ENCODE results near the gene KRTAP1-1.
"Not testable (repeated sequence)": the region's sequence is repeated elsewhere in the genome, so short reads cannot be mapped to it uniquely, and the experiment has no call there.

The KRTAP1-1 gene, protein sequence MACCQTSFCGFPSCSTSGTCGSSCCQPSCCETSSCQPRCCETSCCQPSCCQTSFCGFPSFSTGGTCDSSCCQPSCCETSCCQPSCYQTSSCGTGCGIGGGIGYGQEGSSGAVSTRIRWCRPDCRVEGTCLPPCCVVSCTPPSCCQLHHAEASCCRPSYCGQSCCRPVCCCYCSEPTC

DNA sequence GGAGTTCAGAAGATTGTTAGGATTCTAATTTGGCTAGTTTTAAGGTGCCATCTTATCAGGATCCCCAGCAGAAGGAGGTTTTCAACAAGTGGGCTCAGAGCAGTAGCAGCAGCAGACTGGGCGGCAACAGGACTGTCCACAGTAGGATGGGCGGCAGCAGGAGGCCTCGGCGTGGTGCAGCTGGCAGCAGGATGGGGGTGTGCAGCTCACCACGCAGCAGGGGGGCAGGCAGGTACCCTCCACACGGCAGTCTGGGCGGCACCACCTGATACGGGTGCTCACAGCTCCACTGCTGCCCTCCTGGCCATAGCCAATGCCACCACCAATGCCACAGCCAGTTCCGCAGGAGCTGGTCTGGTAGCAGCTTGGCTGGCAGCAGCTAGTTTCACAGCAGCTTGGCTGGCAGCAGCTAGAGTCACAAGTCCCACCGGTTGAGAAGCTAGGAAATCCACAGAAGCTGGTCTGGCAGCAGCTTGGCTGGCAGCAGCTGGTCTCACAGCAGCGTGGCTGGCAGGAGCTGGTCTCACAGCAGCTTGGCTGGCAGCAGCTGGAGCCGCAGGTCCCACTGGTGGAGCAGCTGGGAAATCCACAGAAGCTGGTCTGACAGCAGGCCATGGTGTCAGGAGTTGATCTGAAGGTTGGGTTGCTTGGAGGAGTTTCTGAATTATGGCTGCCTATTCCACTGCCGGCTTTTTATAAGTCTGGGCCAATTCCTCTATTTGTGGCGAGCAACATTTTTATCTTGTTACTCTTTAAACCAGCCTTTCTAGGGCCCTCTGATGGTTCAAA is at the start of gene KRTAP1-1:
Gene KRTAP1-1, minus strand, starts transcription at position 668 of the 789 bp plus-strand sequence. Its CDS starts 53 bp downstream, at position 615.
- DNase-seq (ENCODE audit: low read depth in 2 of 2) = not testable (repeated sequence)

DNA sequence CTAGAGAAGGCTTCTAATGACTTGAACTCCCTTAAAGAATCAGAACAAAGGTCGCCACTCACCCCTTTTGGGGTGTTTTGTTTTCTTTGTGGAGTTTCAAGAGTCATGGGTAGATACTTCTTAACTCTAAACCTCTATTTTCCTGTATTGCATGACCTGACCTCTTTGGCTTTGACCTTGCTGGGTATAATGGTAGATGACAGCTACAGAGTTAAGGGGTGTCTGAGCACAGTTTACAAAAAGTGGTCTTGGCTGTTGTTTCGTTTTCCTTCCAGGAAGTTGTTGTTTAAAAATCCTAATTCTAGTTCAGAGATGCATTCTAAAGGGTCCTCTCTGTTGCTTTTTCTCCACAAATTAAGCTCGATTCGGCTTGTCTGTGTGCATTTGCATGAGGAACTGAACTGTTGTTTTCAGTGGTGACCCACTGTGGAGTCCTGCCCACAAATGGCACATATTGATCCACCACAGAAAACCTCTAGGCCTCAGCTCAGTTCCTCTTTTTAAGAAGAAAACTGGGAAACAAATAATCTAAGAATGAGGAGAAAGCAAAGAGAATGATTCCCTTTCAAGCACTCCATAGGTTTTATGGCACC is 47.6 kb upstream of the KRTAP1-1 start:
- DNase-seq (ENCODE audit: low read depth in 2 of 2) = not testable (repeated sequence)

DNA sequence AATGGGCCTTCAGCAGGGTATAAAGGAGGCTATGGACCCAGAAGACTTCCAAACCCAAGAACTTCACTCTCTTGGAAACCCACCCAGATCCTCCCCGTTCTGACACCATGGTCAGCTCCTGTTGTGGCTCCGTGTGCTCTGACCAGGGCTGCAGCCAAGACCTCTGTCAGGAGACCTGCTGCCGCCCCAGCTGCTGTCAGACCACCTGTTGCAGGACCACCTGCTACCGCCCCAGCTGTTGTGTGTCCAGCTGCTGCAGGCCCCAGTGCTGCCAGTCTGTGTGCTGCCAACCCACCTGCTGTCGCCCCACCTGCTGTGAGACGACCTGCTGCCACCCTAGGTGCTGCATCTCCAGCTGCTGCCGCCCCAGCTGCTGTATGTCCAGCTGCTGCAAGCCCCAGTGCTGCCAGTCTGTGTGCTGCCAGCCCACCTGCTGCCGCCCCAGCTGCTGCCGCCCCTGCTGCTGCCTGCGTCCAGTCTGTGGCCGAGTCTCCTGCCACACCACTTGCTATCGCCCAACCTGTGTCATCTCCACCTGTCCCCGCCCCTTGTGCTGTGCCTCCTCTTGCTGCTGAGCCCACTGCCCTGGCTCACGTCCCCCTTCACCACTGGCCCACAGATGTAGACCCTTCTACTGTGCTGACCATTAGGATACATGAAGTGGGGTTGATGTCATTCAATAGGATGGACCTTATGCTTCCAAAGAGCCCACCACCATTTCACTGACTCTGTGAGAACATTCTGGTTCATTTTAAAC is 43.0 kb upstream of the KRTAP1-1 start, which contains the start of gene KRTAP4-7:
Gene KRTAP4-7, plus strand, starts transcription at position 51 of the 757 bp plus-strand sequence. Its CDS starts 57 bp downstream, at position 108.
- DNase-seq (ENCODE audit: low read depth in 2 of 2) = not testable (repeated sequence)

DNA sequence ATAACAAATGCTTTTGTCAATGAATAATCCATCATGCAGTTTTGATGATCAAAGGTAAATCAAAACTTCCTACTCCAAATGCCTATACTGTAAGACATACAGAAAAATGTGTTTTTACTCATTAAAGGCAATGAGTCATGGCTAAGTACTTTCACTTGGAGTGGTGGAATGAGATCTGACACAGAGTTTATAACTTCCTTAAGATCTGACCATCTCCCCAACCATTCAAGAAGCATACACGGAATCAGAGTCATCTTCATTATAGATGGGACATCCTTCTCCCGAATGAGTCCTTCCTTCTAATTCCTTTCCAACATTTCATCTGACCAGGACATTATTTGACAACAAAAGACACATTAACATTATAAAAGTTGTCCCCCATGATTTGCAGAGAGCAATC is 42.2 kb upstream of the KRTAP1-1 start:
- DNase-seq (ENCODE audit: low read depth in 2 of 2) = not testable (repeated sequence)

DNA sequence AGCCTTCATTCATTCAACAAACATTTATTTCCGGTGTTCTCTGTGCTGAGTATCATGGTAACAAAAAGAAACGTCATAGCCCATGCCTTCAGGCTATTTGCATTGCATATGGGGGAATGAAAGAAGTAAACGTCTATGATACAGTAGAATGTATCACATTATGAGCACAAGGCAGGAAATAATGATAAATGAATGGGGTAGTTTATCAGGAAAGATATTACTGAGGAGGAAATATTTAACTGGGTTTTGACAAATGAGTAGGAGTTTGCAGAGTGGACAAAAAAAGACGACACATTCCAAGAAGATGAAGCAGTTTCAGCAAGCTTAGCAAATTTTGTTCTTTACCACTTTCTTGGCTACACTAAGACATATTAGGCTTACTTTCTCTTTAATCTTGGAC is 41.4 kb upstream of the KRTAP1-1 start:
- no peak for DNase-seq (ENCODE audit: low read depth in 2 of 2)

DNA sequence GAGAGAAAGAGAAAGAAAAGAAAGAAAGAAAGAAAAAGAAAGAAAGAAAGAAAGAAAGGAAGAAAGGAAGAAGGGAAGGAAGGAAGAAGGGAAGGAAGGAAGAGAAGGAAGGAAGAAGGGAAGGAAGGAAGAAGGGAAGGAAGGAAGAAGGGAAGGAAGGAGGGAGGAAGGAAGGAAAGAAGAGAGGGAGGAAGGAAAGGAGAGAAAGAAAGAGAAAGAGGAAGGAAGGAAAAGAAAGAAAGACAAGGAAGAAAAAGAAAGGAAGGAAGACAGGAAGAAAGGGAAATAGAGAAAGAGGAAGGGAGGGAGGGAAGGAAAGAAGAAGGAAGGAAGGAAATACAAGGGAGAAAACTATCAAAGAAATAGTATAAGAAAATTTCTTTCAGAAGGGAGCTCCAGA is 35.5 kb upstream of the KRTAP1-1 start:
- no peak for DNase-seq (ENCODE audit: low read depth in 2 of 2)

DNA sequence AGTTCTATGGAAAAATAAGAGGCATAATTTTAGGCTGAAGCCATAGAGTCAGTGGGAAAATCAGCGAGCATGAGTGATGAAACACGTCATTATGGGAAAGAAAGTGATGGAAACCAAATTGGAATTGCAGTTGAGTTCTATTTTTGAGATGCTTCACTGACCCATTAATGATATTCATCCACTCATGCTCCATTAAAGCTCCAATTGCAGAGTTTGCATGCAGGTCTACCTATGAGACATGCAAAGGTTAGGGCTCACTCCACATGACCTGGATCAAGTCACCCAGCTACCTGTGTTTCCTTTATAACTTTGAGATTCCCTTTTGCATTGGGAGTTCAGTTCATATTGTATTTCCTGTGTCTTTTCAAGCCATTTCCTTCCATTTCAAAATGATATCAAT is 32.4 kb upstream of the KRTAP1-1 start:
- DNase-seq (ENCODE audit: low read depth in 2 of 2) = no peak

DNA sequence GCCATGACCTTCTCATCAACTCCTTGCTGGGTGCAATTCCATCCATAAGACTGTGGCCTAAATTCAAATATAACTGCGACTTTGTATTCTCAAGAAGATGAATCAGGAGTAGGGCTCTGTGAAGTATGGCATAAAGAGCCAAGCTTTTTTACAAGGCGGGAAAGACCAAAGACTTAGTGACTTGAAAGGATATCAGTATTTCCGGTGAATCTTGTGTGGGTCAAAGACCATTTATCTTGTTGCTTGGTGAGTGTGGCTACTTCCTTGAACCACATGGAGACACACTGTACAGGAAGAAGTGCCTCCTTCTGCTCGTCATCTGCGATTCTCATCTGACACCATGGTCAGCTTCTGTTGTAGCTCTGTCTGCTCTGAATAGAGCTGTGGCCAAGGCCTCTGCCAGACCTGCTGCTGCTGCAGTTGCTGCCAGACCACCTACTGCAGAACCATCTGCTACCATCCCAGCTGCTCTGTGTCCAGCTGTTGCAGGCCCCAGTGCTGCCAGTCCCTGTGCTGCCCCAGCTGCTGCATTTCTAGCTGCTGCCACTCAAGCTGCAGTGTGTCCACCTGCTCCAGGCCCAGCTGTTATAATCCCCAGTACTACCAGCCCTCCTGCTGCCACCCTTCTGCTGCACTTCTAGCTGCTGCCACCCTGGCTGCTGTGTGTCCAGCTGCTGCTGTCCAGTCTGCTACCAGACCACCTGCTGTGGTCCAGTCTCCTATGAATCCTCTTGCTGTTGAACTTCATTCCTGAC is 30.5 kb upstream of the KRTAP1-1 start:
- DNase-seq (ENCODE audit: low read depth in 2 of 2) = no peak

DNA sequence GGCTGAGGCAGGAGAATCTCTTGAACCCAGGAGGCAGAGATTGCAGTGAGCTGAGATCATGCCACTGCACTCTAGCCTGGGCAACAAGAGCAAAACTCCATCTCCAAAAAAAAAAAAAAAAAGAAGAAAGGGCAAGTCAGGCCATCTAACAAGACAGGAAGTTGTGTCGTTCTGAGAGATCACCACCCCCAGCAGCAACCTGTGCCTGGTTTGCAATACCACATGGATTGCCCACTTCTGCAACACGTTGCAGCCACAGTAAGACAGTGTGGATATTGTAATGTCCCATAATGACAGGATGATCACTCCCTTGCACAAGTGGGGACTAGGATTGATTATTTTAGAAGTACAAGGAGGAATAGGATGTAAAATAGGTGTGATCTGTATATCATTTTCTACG is 27.8 kb upstream of the KRTAP1-1 start:
- no peak for DNase-seq (ENCODE audit: low read depth in 2 of 2)

DNA sequence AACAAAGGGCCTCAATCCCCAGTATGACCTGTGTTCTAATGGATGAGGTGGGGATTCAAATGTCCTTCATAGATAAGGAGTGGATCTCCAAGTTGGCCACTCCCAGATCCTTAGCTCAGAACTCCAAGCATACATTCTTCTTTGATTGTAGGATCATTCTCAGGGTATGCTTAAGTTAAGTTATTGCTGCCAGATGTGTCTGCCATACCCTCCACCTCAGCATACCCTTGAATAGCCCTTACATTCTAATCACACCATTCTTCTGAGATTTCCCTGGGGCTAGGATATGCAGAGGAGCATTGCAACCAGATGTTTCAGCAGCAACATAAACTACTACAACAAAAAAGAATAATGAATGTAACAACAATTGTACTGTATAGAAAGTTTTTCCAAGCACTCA is 26.0 kb upstream of the KRTAP1-1 start:
- no peak for DNase-seq (ENCODE audit: low read depth in 2 of 2)

DNA sequence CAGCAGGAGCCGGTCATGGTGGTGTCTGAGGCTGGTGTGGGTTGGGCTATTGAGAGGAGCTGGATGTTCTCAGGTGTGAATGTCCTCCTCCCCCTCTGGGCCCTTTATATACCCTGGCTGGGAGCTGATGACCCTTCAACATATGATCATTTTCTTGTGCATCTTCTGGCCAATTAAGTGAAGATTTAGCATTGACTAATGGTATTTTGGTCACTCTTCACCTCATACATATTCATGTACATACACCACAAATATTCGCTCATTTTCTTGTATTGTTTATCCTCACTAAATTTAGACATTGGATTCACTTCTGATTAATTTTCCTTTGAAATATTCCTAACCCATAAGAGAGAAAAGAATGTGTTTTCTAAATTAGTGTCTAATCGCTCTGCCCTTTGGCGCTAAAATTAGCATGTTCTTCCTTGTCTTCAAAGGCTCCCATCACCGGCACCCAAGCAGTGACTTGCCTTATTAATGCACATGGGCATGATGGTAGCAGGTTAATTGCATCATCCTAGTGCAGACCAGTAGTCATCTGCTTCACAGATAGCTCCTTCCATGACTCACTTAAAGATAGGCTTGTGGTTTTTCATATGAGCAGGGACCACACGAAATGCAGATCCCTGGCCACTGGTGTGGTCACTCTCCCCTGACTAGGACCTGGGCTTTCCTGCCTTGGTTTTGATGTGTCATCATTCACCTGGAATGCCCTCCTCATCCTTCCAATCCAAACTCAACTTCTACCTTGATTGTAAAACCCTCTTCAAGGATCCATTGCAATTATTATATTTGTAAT is 24.8 kb upstream of the KRTAP1-1 start, which contains the start of gene KRTAP2-4:
Gene KRTAP2-4, minus strand, starts transcription at position 51 of the 796 bp plus-strand sequence. Its CDS starts 34 bp downstream, at position 17.
- DNase-seq (ENCODE audit: low read depth in 2 of 2) = no peak

DNA sequence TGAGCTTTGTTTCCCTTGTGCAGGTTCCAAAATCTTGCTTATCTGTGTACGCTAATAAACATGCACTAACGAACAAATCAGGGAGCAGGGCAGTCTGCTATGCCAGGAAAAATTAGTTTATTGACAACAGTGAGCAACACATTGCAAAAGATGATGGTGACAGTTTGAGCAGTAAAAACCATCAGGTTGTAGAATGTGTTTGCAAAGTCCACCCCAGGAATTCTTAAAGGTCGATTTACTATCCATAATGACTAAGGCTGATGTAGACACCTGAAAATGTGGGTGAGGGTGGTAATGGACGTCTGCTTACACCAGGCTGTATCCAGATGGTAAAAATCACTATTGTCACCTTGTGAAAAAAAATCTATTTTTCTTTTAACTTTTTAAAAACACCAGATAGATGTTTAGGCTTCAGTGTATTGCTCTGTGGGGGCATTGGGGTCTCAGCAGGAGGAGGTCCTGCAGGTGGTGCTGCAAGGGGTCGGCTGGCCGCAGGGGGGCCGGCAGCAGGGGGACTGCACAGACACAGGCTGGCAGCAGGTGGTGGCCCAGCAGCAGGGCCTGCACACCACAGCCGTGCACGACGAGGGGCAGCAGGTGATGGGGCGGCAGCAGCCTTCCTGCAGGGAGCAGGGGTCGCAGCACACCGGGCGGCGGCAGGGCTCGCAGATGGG is 23.9 kb upstream of the KRTAP1-1 start:
- not testable (repeated sequence) for DNase-seq (ENCODE audit: low read depth in 2 of 2)

DNA sequence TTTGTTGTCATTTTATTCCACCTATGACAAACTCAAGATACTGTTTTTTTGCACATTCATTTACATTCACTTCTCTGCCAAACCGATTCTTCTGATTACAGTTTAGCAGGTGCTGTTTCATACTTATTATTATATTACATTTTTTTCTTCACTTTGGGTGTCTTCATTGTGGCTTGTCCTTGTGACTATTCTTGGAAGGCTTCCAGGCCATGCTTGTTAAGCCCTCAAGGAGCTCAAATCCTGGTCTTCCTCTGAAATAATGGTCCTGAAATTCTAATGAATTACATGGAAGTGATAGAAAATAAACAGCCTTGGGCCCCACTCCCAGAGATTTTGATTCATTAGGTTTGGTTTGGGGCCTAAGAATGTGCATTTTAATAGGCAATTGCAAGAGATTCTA is 23.1 kb upstream of the KRTAP1-1 start:
- DNase-seq (ENCODE audit: low read depth in 2 of 2) = no peak

DNA sequence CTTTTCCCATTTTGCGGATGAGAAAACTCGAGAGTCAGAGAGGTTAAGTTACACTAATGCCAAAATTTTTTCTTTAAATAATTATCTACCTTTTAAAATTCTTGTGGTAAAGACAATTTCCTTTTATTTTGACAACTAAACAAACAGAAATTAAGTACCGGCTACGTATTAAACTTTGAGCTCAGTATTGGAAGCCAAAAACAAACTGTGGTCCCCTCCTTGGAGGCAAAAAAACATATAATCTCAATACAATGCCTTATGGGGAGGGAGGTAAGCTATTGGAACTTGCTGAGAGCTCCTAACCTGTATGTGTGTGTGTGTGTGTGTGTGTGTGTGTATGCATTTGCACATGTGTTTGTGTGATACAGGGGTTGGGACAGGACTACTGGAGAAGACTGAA is 22.2 kb upstream of the KRTAP1-1 start:
- no peak for DNase-seq (ENCODE audit: low read depth in 2 of 2)

DNA sequence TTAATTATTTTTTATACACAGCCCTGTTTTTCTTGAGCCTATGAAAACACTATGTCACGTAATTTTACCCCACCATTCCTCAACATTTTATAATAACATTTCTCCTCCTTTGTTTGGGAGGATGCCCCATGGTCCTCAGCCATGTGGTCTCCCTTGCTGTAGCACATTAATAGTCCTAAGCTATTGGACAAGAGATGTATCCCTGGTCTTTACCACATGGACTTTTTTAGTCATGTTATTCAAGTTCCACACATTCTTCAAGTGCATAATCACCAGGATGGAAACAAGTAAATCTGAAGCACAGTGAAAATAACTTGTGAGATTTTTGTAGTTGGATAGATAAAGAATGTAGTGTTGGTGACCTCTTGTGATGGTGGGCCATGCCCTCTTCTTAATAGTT is 20.7 kb upstream of the KRTAP1-1 start:
- DNase-seq (ENCODE audit: low read depth in 2 of 2) = no peak

DNA sequence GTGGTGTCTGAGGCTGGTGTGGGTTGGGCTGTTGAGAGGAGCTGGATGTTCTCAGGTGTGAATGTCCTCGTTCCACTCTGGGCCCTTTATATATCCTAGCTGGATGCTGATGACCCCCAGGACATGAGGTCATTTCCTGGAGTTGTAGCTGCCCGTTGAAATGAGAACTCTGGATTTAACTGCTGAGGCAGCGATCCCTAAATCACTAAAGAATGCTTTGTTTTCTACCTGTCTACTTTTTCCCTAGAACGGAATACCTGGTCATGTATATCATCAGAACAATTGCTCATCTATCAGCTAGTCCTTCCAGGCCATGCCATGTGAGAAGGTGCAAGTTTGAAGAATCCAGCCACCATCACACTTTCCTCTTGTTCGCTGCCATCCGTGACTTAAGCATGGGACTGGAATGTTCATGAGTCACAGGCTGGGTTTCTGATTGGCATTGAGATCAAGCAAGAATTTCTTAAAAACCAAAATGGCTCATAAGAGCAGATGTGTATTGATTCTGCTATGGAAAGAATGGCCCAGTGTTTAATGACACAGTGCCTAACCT is 18.9 kb upstream of the KRTAP1-1 start, which contains the start of gene KRTAP2-3:
Gene KRTAP2-3, minus strand, starts transcription at position 63 of the 553 bp plus-strand sequence. CDS start 64 bp downstream, outside the sequence.
- no peak for DNase-seq (ENCODE audit: low read depth in 2 of 2)

DNA sequence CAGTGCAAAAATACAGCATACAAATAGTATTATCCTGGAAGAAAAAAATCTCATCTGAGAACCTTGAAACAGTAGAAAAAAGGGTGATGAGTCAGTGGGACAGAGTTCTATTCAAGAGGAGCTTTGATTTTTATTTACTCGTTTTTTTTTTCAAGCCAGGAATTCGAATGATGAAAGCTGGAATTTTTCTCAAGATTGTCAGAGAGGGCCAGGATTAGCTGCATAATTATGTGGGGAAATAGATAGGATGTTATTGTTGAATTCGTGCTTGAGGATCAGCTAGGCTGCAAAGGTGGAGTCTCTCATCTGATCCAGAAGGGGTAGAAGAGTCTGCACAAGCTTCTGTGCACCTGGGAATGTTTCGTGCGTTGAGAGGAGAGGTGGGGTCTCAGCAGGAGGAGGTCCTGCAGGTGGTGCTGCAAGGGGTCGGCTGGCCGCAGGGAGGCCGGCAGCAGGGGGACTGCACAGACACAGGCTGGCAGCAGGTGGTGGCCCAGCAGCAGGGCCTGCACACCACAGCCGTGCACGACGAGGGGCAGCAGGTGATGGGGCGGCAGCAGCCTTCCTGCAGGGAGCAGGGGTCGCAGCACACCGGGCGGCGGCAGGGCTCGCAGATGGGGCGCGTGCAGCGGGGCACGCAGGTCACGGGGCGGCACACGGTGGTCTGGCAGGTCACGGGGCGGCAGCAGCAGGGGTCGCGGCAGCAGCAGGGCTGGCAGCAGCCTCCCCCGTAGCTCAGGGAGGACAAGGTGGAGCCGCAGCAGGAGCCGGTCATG is 18.2 kb upstream of the KRTAP1-1 start:
- DNase-seq (ENCODE audit: low read depth in 2 of 2) = not testable (repeated sequence)

DNA sequence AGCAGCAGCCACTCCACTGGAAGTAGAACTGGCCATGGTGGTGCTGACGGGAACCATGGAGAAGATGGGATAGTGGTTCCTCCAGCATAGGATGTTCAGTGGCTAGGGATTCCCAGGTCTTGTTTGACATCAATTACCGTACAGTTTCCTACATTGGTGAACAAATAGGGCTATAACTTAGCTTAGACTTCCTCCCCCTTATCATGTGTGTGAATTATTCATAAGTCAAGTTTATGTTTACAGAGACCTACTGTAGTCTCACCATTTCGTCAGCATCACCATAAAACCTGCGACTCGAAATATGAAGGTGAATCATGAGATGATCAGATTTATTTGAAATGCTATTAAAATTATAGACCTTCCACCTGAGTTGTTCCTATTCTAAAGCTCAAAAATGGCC is 17.5 kb upstream of the KRTAP1-1 start:
- DNase-seq (ENCODE audit: low read depth in 2 of 2) = no peak

DNA sequence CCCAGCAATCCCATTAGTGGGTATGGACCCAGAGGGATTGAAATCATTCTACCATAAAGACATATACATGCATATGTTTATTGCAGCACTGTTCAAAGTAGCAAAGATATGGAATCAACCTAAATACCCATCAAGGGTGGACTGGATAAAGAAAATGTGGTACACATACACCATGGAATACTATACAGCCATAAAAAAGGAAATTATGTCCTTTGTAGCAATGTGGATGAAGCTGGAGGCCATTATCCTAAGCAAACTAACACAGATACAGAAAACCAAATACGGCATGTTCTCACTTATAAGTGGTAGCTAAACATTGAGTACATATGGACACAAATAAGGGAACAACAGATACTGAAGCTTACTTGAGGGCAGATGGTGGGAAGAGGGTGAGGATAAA is 16.3 kb upstream of the KRTAP1-1 start:
- DNase-seq (ENCODE audit: low read depth in 2 of 2) = no peak
